Endothelial cell of umbilical vein (primary cell): Measurements from ENCODE around the gene HSPB1. TPM values are rescaled to one million over a fixed set of nuclear protein-coding genes. Genes with fewer than 3 reads are reported as not detected.

Experiments used
- BruUV-seq: library from RNA; stranded (reverse); fragments of 400-500 nt; replicated peaks from 2 replicates; lab custom pipeline; 2021; lab: Mats Ljungman, UMichigan
- CTCF ChIA-PET: fragments of 300-600, 350-600 bp; sonication (Branson Sonifier 250); formaldehyde crosslinking; loops from one replicate; lab custom pipeline; 2021; ENCODE audit warnings: antibody characterized with exemption, inconsistent platforms; lab: Charles Lee
- POLR2A ChIA-PET: fragments of 300-600, 350-600 bp; sonication (Branson Sonifier 250); formaldehyde crosslinking; loops from one replicate; lab custom pipeline; 2021; ENCODE audit warnings: antibody characterized with exemption, inconsistent platforms; lab: Charles Lee
- DNase-seq: peaks from one replicate; pipeline ENCODE4 v3.0.0-alpha.2; 2011; ENCODE audit warnings: low read depth, low spot score
- FAIRE-seq: peaks from 2 replicates; lab custom pipeline; 2011; peaks lifted over from hg19 to GRCh38; lab: Jason Lieb, UNC
- H2AFZ ChIP-seq: 2 replicates; pipeline ENCODE4 v1.6.0; 2012; ENCODE audit warnings: low read depth, low read length, control low read depth, inconsistent platforms
- H3K27ac ChIP-seq: 2 replicates; pipeline ENCODE4 v1.5.1; 2011; ENCODE audit warnings: low read depth, mild to moderate bottlenecking, control low read depth, low read length, moderate library complexity; ENCODE audit not compliant: insufficient read depth
- H3K27me3 ChIP-seq, 2 experiments: 2 replicates each; pipeline versions ENCODE4 v1.6.0 to v1.6.1; 2011; ENCODE audit warnings: low read length in 2 of 2, mixed read lengths in 1 of 2; ENCODE audit not compliant: control insufficient read depth in 2 of 2, insufficient read depth in 2 of 2
- H3K36me3 ChIP-seq, 2 experiments: 2 replicates in 1 of 2; 3 replicates in 1 of 2; pipeline ENCODE4 v1.5.1; 2011; ENCODE audit warnings: low read length in 2 of 2, mild to moderate bottlenecking in 1 of 2, moderate library complexity in 1 of 2; ENCODE audit not compliant: control insufficient read depth in 2 of 2, insufficient read depth in 2 of 2; ENCODE audit errors: extremely low read depth in 1 of 2
- H3K4me1 ChIP-seq: 3 replicates; pipeline ENCODE4 v1.5.1; 2011; ENCODE audit warnings: mild to moderate bottlenecking, low read length; ENCODE audit not compliant: control insufficient read depth, insufficient read depth; ENCODE audit errors: extremely low read depth
- H3K4me2 ChIP-seq: 2 replicates; pipeline ENCODE4 v1.6.1; 2011; ENCODE audit warnings: low read length, control low read depth, mixed read lengths; ENCODE audit not compliant: insufficient read depth
- H3K4me3 ChIP-seq, 3 experiments: fragments of 200-600 bp in 1 of 3; sonication (generic), shearing (Covaris generic) in 1 of 3; replicated peaks in 1 of 3; 2 replicates each; pipeline ENCODE4 v1.5.1; 2011 to 2016; ENCODE audit warnings: control low read depth in 3 of 3, low read length in 3 of 3, mild to moderate bottlenecking in 2 of 3, inconsistent platforms in 1 of 3, low read depth in 1 of 3, moderate library complexity in 1 of 3; ENCODE audit not compliant: insufficient read depth in 1 of 3
- H3K79me2 ChIP-seq: 2 replicates; pipeline ENCODE4 v1.6.0; 2012; ENCODE audit warnings: low read length, inconsistent platforms; ENCODE audit not compliant: control insufficient read depth, insufficient read depth
- H3K9ac ChIP-seq: replicated peaks from 2 replicates; pipeline ENCODE3; 2011; ENCODE audit warnings: low read length, control low read depth; ENCODE audit not compliant: insufficient read depth; ENCODE audit errors: extremely low read depth
- H3K9me1 ChIP-seq: replicated peaks from 3 replicates; pipeline ENCODE4 v1.6.0; 2011; ENCODE audit warnings: mild to moderate bottlenecking, low read length; ENCODE audit not compliant: control insufficient read depth, insufficient read depth; ENCODE audit errors: extremely low read depth
- H3K9me3 ChIP-seq: replicated peaks from 2 replicates; pipeline ENCODE4 v1.5.1; 2012; ENCODE audit warnings: low read length, inconsistent platforms; ENCODE audit not compliant: control insufficient read depth, insufficient read depth
- H4K20me1 ChIP-seq: replicated peaks from 2 replicates; pipeline ENCODE3; 2011; ENCODE audit warnings: mild to moderate bottlenecking, low read length; ENCODE audit not compliant: control insufficient read depth, insufficient read depth; ENCODE audit errors: extremely low read depth
- CTCF ChIP-seq, 2 donors: IDR thresholded peaks; 1 replicate in 1 of 2; 2 replicates in 1 of 2; pipeline ENCODE4 v1.5.1; 2011; ENCODE audit warnings: low read length in 2 of 2, mild to moderate bottlenecking in 2 of 2, moderate library complexity in 2 of 2, control low read depth in 1 of 2, inconsistent platforms in 1 of 2, low read depth in 1 of 2; ENCODE audit not compliant: insufficient read depth in 1 of 2; ENCODE audit errors: extremely low read depth in 1 of 2
- EZH2 ChIP-seq: IDR thresholded peaks from 2 replicates; pipeline ENCODE4 v1.6.1; 2012; ENCODE audit warnings: borderline replicate concordance, low read depth, mild to moderate bottlenecking, moderate library complexity, low read length, inconsistent platforms; ENCODE audit not compliant: severe bottlenecking
- FOS ChIP-seq: IDR thresholded peaks from 2 replicates; pipeline ENCODE4 v1.6.1; 2011; ENCODE audit warnings: mild to moderate bottlenecking, low read length, moderate library complexity, borderline replicate concordance; ENCODE audit not compliant: insufficient read depth
- GATA2 ChIP-seq: IDR thresholded peaks from 2 replicates; pipeline ENCODE4 v1.7.0; 2011; ENCODE audit warnings: low read depth, mild to moderate bottlenecking, moderate library complexity, mixed read lengths, low read length; ENCODE audit not compliant: insufficient read length, insufficient read depth
- JUN ChIP-seq: IDR thresholded peaks from 2 replicates; pipeline ENCODE4 v1.6.1; 2011; ENCODE audit warnings: borderline replicate concordance, low read depth; ENCODE audit not compliant: insufficient read length, insufficient read depth
- MAX ChIP-seq: IDR thresholded peaks from 2 replicates; pipeline ENCODE4 v1.6.1; 2011; ENCODE audit not compliant: insufficient read depth, insufficient read length
- MYC ChIP-seq: IDR thresholded peaks from one replicate; pipeline ENCODE4 v1.6.1; 2011; ENCODE audit warnings: mild to moderate bottlenecking, low read depth, low read length
- POLR2A ChIP-seq: IDR thresholded peaks from 2 replicates; pipeline ENCODE4 v1.6.1; 2012; ENCODE audit warnings: low read depth, mild to moderate bottlenecking, control low read depth, low read length
- POLR2AphosphoS5 ChIP-seq: IDR thresholded peaks from 2 replicates; pipeline ENCODE4 v1.6.1; 2012; ENCODE audit warnings: low read depth, mild to moderate bottlenecking, control low read depth, low read length, moderate library complexity; ENCODE audit not compliant: insufficient read depth
- dilution Hi-C: fragments of 300-500 bp; cut with MboI; formaldehyde crosslinking; loops from one replicate; pipeline ENCODE4 v1.15.0; 2019; ENCODE audit warnings: low sequenced_read_pairs; ENCODE audit not compliant: extremely low pct_ligation_motif_present
- intact Hi-C: fragments of 100-400 bp; cut with micrococcal nuclease; formaldehyde crosslinking; loops from one replicate; pipeline ENCODE4 v1.10.0; 2022
- polyA plus RNA-seq, 4 experiments: library from polyadenylated mRNA; depleted of rRNA in 3 of 4; stranded (reverse) in 3 of 4; unstranded in 1 of 4; fragments of >200 nt; gene quantifications; 2 replicates each; pipeline versions ENCODE4 v1.2.1 to v1.2.3, GENCODE V29; 2011 to 2012; ENCODE audit warnings: missing spikeins in 1 of 4
- total RNA-seq: library from RNA; stranded (reverse); gene quantifications from 2 replicates; pipeline ENCODE4 v1.2.3, GENCODE V29; 2021

The HSPB1 gene
- total and polyA plus RNA-seq, 2 donors (not counting 3 experiments of a cell fraction or from before 2014, with no cell fraction given) = 1,748 to 3,130 TPM

- peaks cover 6 to 13% of the 10 kb centered on the region in 2 experiments for H3K36me3 ChIP-seq
- no peaks in the 10 kb centered on the region for H3K27me3 ChIP-seq
- no peaks in the 10 kb centered on the region for H3K9me3 ChIP-seq
- H3K9ac ChIP-seq = no peak overlapping the region
- no peaks in the 10 kb centered on the region for H3K9me1 ChIP-seq
- no peak overlapping the region for H2AFZ ChIP-seq
- DNase-seq (no peak), FAIRE-seq (no peak)
- no peak overlapping the region for H3K27ac ChIP-seq
- intact Hi-C loops (no loop called here), dilution Hi-C loops (no loop called here)
- no peak for TF ChIP-seq GATA2
- no peak for TF ChIP-seq POLR2A
- TF ChIP-seq EZH2 = no peak
- TF ChIP-seq FOS = no peak
- TF ChIP-seq MAX = no peak
- no peak overlapping the region for H3K4me2 ChIP-seq
- no peak overlapping the region for H3K4me3 ChIP-seq
- peaks cover 23% of the 10 kb centered on the region for H4K20me1 ChIP-seq
- H3K4me1 ChIP-seq = peaks cover 14% of the 10 kb centered on the region
- no TSS peak for BruUV-seq
- POLR2A ChIA-PET = no interaction called here
- CTCF ChIA-PET = interaction anchor here (0.8 kb wide), 1 partner anchor 10 kb away, joined by 4 read pairs; no protein-coding TSS in a partner anchor
- H3K79me2 ChIP-seq = peaks cover 98% of the 10 kb centered on the region
These were observed 34.7 kb downstream of the HSPB1 start for GRCh38 chr7:76337147-76337546.

DNA sequence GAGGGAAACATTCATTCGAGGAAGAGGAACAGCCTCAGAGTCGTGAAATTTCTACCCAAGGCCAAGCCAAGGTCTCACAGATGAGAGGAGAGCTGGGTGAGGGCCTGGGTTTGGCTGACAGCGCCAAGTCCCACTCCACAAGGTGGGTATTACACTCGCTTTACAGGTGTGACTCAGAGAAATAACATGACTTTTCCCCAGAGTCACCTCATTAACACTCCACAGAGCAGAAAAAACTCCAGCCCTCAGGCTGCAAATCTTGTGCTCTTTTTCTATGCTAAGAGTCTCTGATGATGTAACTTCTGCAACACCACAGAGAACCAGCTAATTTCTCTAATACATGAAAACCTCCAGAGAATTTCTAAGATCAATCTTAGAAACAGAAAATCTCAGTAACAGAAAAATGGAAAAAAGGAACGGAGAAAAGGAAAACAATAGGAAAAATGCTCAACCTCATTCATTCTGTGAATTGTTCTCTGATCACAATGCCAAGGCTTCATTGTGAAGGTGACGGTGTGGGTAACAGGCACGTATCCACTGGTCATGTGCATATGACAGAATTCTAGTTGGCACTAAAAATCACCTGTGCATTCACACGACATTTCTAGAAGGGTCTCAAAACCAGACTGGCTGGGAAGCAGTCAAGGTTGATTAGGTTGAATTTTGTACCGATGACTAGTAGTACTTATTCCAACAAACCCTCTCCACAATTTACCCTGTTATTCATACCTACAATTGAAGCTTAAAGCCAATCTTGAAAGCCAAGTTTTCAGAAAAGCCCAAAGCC, 36.0 kb downstream of the HSPB1 start:
- BruUV-seq = no TSS peak
- no peak overlapping the region for H3K9ac ChIP-seq
- H3K27me3 ChIP-seq = no peaks in the 10 kb centered on the region
- DNase-seq = no peak
- H2AFZ ChIP-seq = no peak overlapping the region
- H3K27ac ChIP-seq = no peak overlapping the region
- H3K4me3 ChIP-seq = no peak overlapping the region
- peaks cover 11 to 15% of the 10 kb centered on the region in 2 experiments for H3K36me3 ChIP-seq
- H3K4me1 ChIP-seq = peaks cover 14% of the 10 kb centered on the region
- no peak for FAIRE-seq
- peaks cover 98% of the 10 kb centered on the region for H3K79me2 ChIP-seq
- CTCF ChIA-PET = no interaction called here
- dilution Hi-C loops = no loop called here
- intact Hi-C loops = no loop called here
- POLR2A ChIA-PET = no interaction called here
- H3K9me3 ChIP-seq = no peaks in the 10 kb centered on the region
- TF ChIP-seq JUN (no peak), POLR2A (no peak), MYC (no peak), GATA2 (no peak), MAX (no peak), CTCF (IDR thresholded peaks at IDR 0.05; ENCODE audit: extremely low read depth in 1 of 2, insufficient read depth in 1 of 2, low read depth in 1 of 2, low read length in 2 of 2) (no peak), FOS (no peak), POLR2AphosphoS5 (no peak), EZH2 (no peak)
- no peak overlapping the region for H3K4me2 ChIP-seq
- no peaks in the 10 kb centered on the region for H3K9me1 ChIP-seq
- H4K20me1 ChIP-seq = peaks cover 21% of the 10 kb centered on the region
